HG03354 (cell line): ENCODE measurements around the gene ANXA4.
"Not testable (repeated sequence)": the region's sequence is repeated elsewhere in the genome, so short reads cannot be mapped to it uniquely, and the experiment has no call there.

Source experiments
- ATAC-seq: cut with Tn5 transposase; IDR thresholded peaks from one replicate; pipeline ENCODE4 v1.9.1; 2021; ENCODE audit warnings: mild to moderate bottlenecking; ENCODE audit not compliant: unreplicated experiment, poor library complexity, severe bottlenecking

The ANXA4 gene

DNA sequence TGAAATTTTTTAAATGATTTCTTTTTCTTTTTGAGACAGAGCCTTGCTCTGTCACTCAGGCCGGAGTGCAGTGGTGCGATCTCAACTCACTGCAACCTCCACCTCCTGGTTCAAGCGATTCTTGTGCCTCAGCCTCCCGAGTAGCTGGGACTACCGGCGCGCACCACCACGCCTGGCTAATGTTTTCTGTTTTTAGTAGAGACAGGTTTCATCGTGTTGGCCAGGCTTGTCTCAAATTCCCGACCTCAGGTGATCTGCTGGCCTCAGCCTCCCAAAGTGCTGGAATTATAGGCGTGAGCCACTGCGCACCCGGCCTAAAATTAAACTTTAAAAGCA lies 88.9 kb downstream of the ANXA4 start:
- not testable (repeated sequence) for ATAC-seq

DNA sequence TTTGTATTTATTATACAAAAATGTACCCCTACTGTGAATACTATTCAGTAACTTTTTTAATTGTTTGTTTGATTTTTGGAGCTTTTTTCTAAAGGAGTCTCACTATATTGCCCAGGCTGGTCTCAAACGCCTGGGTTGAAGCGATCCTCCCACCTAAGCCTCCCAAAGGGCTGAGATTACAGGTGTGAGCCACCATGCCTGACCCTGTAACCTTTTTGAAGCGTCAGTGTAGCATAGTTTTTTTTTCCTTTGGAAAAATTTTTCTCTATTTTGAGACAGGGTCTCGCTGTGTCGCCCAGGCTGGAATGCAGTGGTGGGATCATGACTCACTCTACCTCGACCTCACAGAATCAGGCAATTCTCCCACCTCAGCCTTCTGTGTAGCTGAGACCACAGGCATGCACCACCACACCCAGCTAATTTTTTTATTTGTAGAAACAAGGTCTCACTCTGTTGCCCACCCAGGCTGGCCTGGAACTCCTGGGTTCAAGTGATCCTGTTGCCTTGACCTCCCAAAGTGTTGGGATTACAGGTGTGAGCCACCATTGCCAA lies 89.5 kb downstream of the ANXA4 start:
- no peak for ATAC-seq

- no peak for ATAC-seq
Measured at GRCh38 chr2:69833752-69834151, 91.8 kb downstream of the ANXA4 start.

GRCh38 chr2:69835666-69836065 lies 93.7 kb downstream of the ANXA4 start:
- no peak for ATAC-seq

GRCh38 chr2:69836316-69836715 lies 94.4 kb downstream of the ANXA4 start:
- no peak for ATAC-seq

DNA sequence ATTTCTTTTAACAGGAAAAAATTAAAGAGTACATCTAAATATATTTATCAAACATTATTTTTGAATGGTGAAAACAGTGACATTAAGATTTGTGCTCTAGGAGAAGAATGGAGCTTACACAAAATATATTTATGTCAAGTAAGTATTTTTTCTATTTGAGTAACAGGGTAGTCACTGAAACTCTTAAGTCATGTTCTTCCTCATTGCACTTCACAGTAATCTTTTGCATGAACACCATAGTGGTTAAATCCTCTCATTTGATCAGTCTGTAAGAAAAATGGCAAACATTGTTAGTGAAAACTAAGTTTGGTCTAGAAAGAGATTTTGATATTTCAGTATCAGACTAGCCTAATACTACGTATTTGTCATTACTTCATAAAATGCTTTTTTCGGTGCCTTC lies 95.6 kb downstream of the ANXA4 start:
- no peak for ATAC-seq

- ATAC-seq = no peak
Measured at GRCh38 chr2:69843993-69844392, 102.1 kb downstream of the ANXA4 start.

GRCh38 chr2:69844560-69844959 lies 102.6 kb downstream of the ANXA4 start:
- no peak for ATAC-seq

DNA sequence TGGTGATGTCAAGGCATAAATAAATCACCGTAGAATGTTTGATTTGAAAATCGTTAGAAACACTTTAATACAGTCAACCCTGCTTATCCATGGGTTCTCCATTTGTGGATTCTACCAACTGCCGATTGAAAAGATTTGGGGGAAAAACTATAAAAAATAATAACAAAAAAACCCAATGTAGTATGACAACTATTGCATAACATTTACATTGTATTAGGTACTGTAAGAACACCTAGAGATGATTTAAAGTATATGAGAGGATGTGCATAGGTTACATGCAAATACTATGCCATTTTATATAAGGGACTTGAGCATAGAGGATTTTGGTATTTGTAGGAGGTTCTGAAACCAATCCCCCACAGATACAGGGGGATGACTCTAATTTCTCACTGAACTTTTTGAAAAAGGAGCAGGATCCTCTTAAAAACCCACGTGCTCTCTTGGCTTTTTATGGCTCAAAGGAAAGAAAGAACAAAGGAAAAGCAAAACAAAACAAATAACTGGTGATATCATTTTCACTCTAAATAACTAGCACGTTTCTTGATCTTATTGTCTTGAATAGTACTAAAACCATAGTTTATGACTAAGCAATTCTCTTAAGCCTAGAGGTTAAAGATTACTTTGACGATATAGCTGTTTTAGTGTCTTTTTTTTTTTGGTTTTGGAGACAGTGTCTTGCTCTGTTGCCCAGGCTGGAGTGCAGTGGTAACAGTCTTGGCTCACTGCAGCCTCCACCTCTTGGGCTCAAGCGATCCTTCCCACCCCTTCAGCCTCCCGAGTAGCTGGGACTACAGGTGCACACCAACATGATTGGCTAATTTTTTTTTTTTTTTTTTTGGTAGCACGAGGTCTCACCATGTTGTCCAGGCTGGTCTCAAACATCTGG lies 104.5 kb downstream of the ANXA4 start:
- ATAC-seq = no peak

- no peak for ATAC-seq
Measured at GRCh38 chr2:69847068-69847828, 105.3 kb downstream of the ANXA4 start.

GRCh38 chr2:69848186-69848790 lies 106.4 kb downstream of the ANXA4 start:
- ATAC-seq = no peak

GRCh38 chr2:69858261-69858660 lies 116.3 kb downstream of the ANXA4 start:
- no peak for ATAC-seq

DNA sequence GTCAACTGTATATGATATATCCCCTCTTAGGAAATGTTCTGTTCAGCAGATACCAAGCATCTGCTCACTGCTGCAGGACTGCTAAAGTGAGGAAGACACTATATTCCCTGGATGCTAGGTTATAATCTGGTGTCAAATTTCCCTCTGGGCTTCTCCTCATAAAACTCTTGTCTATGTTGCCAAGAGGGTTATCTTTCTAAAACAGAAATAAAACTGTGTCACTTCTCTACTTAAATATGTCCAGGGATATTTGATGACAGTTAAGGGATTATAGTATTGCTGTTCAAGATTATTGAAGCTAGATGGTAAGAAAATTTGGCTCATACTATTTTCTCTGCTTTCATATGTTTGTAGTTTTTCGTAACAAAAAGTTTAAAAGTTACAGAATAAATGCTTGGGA lies 121.4 kb downstream of the ANXA4 start:
- no peak for ATAC-seq
